ENCODE measurements around the gene PRL. TPM values are rescaled to one million over a fixed set of nuclear protein-coding genes. Genes with fewer than 3 reads are reported as not detected.

The PRL gene
- total and polyA plus RNA-seq, 4 donors: 0.17 to 0.18 TPM; not detected in 2

- ATAC-seq (ENCODE audit: insufficient read depth, low FRiP score): no peak
- 78 to 91% methylated on average over 2 of the region's 2 CpGs for WGBS, 2 donors
- no peak overlapping the region for H3K4me3 ChIP-seq
Measured at GRCh38 chr6:22313796-22314195, 17.0 kb upstream of the PRL start.

GRCh38 chr6:22308939-22309338, 12.1 kb upstream of the PRL start:
- ATAC-seq (ENCODE audit: insufficient read depth, low FRiP score) (no peak), DNase-seq (no peak)
- Histone ChIP-seq H3K36me3 (ENCODE audit: control insufficient read depth in 4 of 4, insufficient read depth in 4 of 4, low read length in 4 of 4) (no peaks in the 10 kb centered on the region), H3K9me3 (ENCODE audit: control insufficient read depth in 4 of 4, insufficient read depth in 3 of 4, low read length in 3 of 4) (peaks cover 0 to 6% (median 3%) of the 10 kb centered on the region in 4 donors), H3K9ac (ENCODE audit: insufficient read depth in 1 of 2, low read length in 2 of 2) (no peak overlapping the region), H3K27ac (ENCODE audit: low read depth in 1 of 2, low read length in 1 of 2) (no peak overlapping the region), H3K27me3 (ENCODE audit: control insufficient read depth in 3 of 3, insufficient read depth in 3 of 3, low read length in 2 of 3) (no peaks in the 10 kb centered on the region), H3K4me1 (ENCODE audit: control insufficient read depth in 5 of 5, insufficient read depth in 5 of 5, low read length in 5 of 5) (no peaks in the 10 kb centered on the region), H3K4me3 (no peak overlapping the region)
- WGBS, 2 donors: 90 to 91% methylated on average over 2 of the region's 2 CpGs
- no peak for TF ChIP-seq CTCF (IDR thresholded peaks at IDR 0.05; ENCODE audit: control extremely low read depth, extremely low read depth)

More at GRCh38 chr6:22313796-22314195, 17.0 kb upstream of the PRL start:
- H3K36me3 ChIP-seq (ENCODE audit: control insufficient read depth in 4 of 4, insufficient read depth in 4 of 4, low read length in 4 of 4): no peaks in the 10 kb centered on the region
- TF ChIP-seq CTCF (IDR thresholded peaks at IDR 0.05; ENCODE audit: control extremely low read depth, extremely low read depth): no peak
- H3K27ac ChIP-seq (ENCODE audit: low read depth in 1 of 2, low read length in 1 of 2): no peak overlapping the region
- DNase-seq: no peak
- H3K9me3 ChIP-seq (ENCODE audit: control insufficient read depth in 4 of 4, insufficient read depth in 3 of 4, low read length in 3 of 4): peaks cover 0 to 6% (median 3%) of the 10 kb centered on the region in 4 donors
- no peaks in the 10 kb centered on the region for H3K4me1 ChIP-seq (ENCODE audit: control insufficient read depth in 5 of 5, insufficient read depth in 5 of 5, low read length in 5 of 5)
- H3K27me3 ChIP-seq (ENCODE audit: control insufficient read depth in 3 of 3, insufficient read depth in 3 of 3, low read length in 2 of 3): no peaks in the 10 kb centered on the region
- H3K9ac ChIP-seq (ENCODE audit: insufficient read depth in 1 of 2, low read length in 2 of 2): no peak overlapping the region

- Histone ChIP-seq H3K9ac (ENCODE audit: insufficient read depth in 1 of 2, low read length in 2 of 2) (no peak overlapping the region), H3K27ac (ENCODE audit: low read depth in 1 of 2, low read length in 1 of 2) (no peak overlapping the region), H3K9me3 (ENCODE audit: control insufficient read depth in 4 of 4, insufficient read depth in 3 of 4, low read length in 3 of 4) (no peaks in the 10 kb centered on the region), H3K36me3 (ENCODE audit: control insufficient read depth in 4 of 4, insufficient read depth in 4 of 4, low read length in 4 of 4) (no peaks in the 10 kb centered on the region), H3K4me3 (no peak overlapping the region), H3K27me3 (ENCODE audit: control insufficient read depth in 3 of 3, insufficient read depth in 3 of 3, low read length in 2 of 3) (no peaks in the 10 kb centered on the region), H3K4me1 (ENCODE audit: control insufficient read depth in 5 of 5, insufficient read depth in 5 of 5, low read length in 5 of 5) (no peaks in the 10 kb centered on the region)
- 83 to 88% methylated on average over 3 of the region's 3 CpGs for WGBS, 2 donors
- DNase-seq (no peak), ATAC-seq (ENCODE audit: insufficient read depth, low FRiP score) (no peak)
- TF ChIP-seq CTCF (IDR thresholded peaks at IDR 0.05; ENCODE audit: control extremely low read depth, extremely low read depth): no peak
Measured at GRCh38 chr6:22306741-22307466, 10.1 kb upstream of the PRL start.
